IMR-90 (cell line): Measurements from ENCODE around the gene WSB2. TPM values are rescaled to one million over a fixed set of nuclear protein-coding genes. Genes with fewer than 3 reads are reported as not detected.
A peak's percentile ranks its signal among the peaks of the same experiment; 100 is the strongest.

Source experiments
- ATAC-seq: fragments of 200-7000 bp; cut with Tn5 transposase; 2 replicates; pipeline ENCODE4 v1.9.1; 2020; ENCODE audit warnings: low read depth, mild to moderate bottlenecking, moderate library complexity
- BruUV-seq: library from RNA; stranded (reverse); fragments of 400-500 nt; replicated peaks from 2 replicates; lab custom pipeline; 2021; lab: Mats Ljungman, UMichigan
- CTCF ChIA-PET: fragments of 300-600 bp; formaldehyde crosslinking; extraction: SDS; loops from one replicate; lab custom pipeline; 2021; ENCODE audit warnings: antibody characterized with exemption; lab: Yijun Ruan, JAX
- POLR2A ChIA-PET: fragments of 300-600 bp; sonication (Branson Sonifier 250); formaldehyde crosslinking; loops from one replicate; lab custom pipeline; 2022; ENCODE audit warnings: antibody characterized with exemption; ENCODE audit not compliant: unreplicated experiment; lab: Charles Lee
- DNase-seq: peaks from one replicate; pipeline ENCODE4 v3.0.0; 2013
- H2AFZ ChIP-seq: replicated peaks from 2 replicates; pipeline ENCODE3; 2013; ENCODE audit warnings: low read length, mild to moderate bottlenecking; ENCODE audit not compliant: poor library complexity
- H2AK5ac ChIP-seq: 2 replicates; pipeline ENCODE4 v1.6.1; 2013; ENCODE audit warnings: low read depth, low read length, inconsistent platforms
- H2AK9ac ChIP-seq: replicated peaks from 2 replicates; pipeline ENCODE3; 2013; ENCODE audit warnings: mild to moderate bottlenecking, low read depth, low read length, moderate library complexity; ENCODE audit not compliant: poor library complexity
- H2BK120ac ChIP-seq: 2 replicates; pipeline ENCODE4 v1.6.1; 2013; ENCODE audit warnings: low read depth, low read length, inconsistent platforms
- H2BK15ac ChIP-seq: 3 replicates; pipeline ENCODE4 v1.6.1; 2013; ENCODE audit warnings: low read depth, low read length, inconsistent platforms
- H2BK20ac ChIP-seq: 2 replicates; pipeline ENCODE4 v1.6.1; 2013; ENCODE audit warnings: low read depth, mild to moderate bottlenecking, inconsistent platforms, low read length, moderate library complexity
- H2BK5ac ChIP-seq: 2 replicates; pipeline ENCODE4 v1.6.1; 2013; ENCODE audit warnings: mild to moderate bottlenecking, low read depth, low read length, inconsistent platforms; ENCODE audit not compliant: poor library complexity, severe bottlenecking
- H3K14ac ChIP-seq: replicated peaks from 2 replicates; pipeline ENCODE4 v1.6.1; 2013; ENCODE audit warnings: low read depth, low read length, inconsistent platforms
- H3K18ac ChIP-seq: 2 replicates; pipeline ENCODE4 v1.6.1; 2013; ENCODE audit warnings: low read depth, low read length, control low read depth
- H3K23ac ChIP-seq: 2 replicates; pipeline ENCODE4 v1.6.1; 2013; ENCODE audit warnings: low read depth, low read length, inconsistent platforms
- H3K27ac ChIP-seq: 2 replicates; pipeline ENCODE4 v1.5.1; 2013; ENCODE audit warnings: mild to moderate bottlenecking, control low read depth, low read length; ENCODE audit not compliant: insufficient read depth
- H3K27me3 ChIP-seq: 2 replicates; pipeline ENCODE4 v1.6.1; 2013; ENCODE audit warnings: low read length; ENCODE audit not compliant: control insufficient read depth, insufficient read depth
- H3K36me3 ChIP-seq: 2 replicates; pipeline ENCODE4 v1.6.1; 2013; ENCODE audit warnings: low read length, mixed read lengths; ENCODE audit not compliant: control insufficient read depth, insufficient read depth
- H3K4ac ChIP-seq: 2 replicates; pipeline ENCODE4 v1.6.1; 2013; ENCODE audit warnings: low read depth, low read length, inconsistent platforms
- H3K4me1 ChIP-seq: 2 replicates; pipeline ENCODE4 v1.6.1; 2013; ENCODE audit warnings: low read length, mixed read lengths; ENCODE audit not compliant: control insufficient read depth, insufficient read depth
- H3K4me2 ChIP-seq: 2 replicates; pipeline ENCODE4 v1.6.1; 2013; ENCODE audit warnings: low read depth, mild to moderate bottlenecking, control low read depth, low read length, moderate library complexity
- H3K4me3 ChIP-seq: 2 replicates; pipeline ENCODE4 v1.5.1; 2013; ENCODE audit warnings: low read depth, mild to moderate bottlenecking, control low read depth, low read length, moderate library complexity; ENCODE audit not compliant: insufficient read depth
- H3K56ac ChIP-seq: 2 replicates; pipeline ENCODE4 v1.6.1; 2013; ENCODE audit warnings: low read length, inconsistent platforms; ENCODE audit not compliant: insufficient read depth; ENCODE audit errors: extremely low read depth
- H3K79me1 ChIP-seq, 2 experiments: 2 replicates each; pipeline ENCODE4 v1.6.1; 2013; ENCODE audit warnings: low read length in 2 of 2, inconsistent platforms in 1 of 2, low read depth in 1 of 2
- H3K9ac ChIP-seq: 2 replicates; pipeline ENCODE4 v1.6.1; 2013; ENCODE audit warnings: low read depth, low read length, control low read depth
- H3K9me1 ChIP-seq: 2 replicates; pipeline ENCODE4 v1.6.1; 2013; ENCODE audit warnings: low read length, inconsistent platforms; ENCODE audit not compliant: insufficient read depth
- H3K9me3 ChIP-seq: 2 replicates; pipeline ENCODE4 v1.6.1; 2013; ENCODE audit warnings: low read length; ENCODE audit not compliant: control insufficient read depth, insufficient read depth
- H4K20me1 ChIP-seq: 2 replicates; pipeline ENCODE4 v1.6.1; 2013; ENCODE audit warnings: low read length, inconsistent platforms; ENCODE audit not compliant: insufficient read depth
- H4K5ac ChIP-seq: 2 replicates; pipeline ENCODE4 v1.6.1; 2013; ENCODE audit warnings: mild to moderate bottlenecking, low read depth, low read length, control low read depth
- H4K8ac ChIP-seq, 2 experiments: 2 replicates each; pipeline ENCODE4 v1.6.1; 2013; ENCODE audit warnings: low read depth in 2 of 2, low read length in 2 of 2, control low read depth in 1 of 2, inconsistent platforms in 1 of 2
- H4K91ac ChIP-seq: 2 replicates; pipeline ENCODE4 v1.6.1; 2013; ENCODE audit warnings: low read depth, low read length, inconsistent platforms; ENCODE audit not compliant: insufficient read depth
- CEBPB ChIP-seq: IDR thresholded peaks from 2 replicates; pipeline ENCODE4 v1.6.1; 2012; ENCODE audit warnings: low read depth, low read length, improper control_type of control experiment
- CHD1 ChIP-seq: IDR thresholded peaks from 2 replicates; pipeline ENCODE4 v1.6.1; 2012; ENCODE audit warnings: low read depth, low read length, improper control_type of control experiment
- ELK1 ChIP-seq: fragments of 150-350 bp; IDR thresholded peaks from 2 replicates; pipeline ENCODE4 v1.6.1; 2016; ENCODE audit warnings: low read depth, mild to moderate bottlenecking, low read length, moderate library complexity, borderline replicate concordance
- POLR2A ChIP-seq: IDR thresholded peaks from 2 replicates; pipeline ENCODE4 v1.6.1; 2012; ENCODE audit warnings: mild to moderate bottlenecking, low read depth, low read length
- RAD21 ChIP-seq: IDR thresholded peaks from 2 replicates; pipeline ENCODE4 v1.6.1; 2012; ENCODE audit warnings: low read length, improper control_type of control experiment
- RFX5 ChIP-seq: IDR thresholded peaks from 2 replicates; pipeline ENCODE4 v1.8.0; 2012; ENCODE audit warnings: low read depth, mild to moderate bottlenecking, low read length, moderate library complexity
- WGBS, 2 experiments: methylation state at CpG; one replicate each; pipeline versions ENCODE4 v1.1.5 to v1.1.7; 2013; ENCODE audit warnings: missing lambda C conversion rate in 2 of 2; ENCODE audit not compliant: insufficient read length in 1 of 2; ENCODE audit errors: extremely low coverage in 2 of 2; 5-methylcytosine and 5-hydroxymethylcytosine counted together
- dilution Hi-C: fragments of 300-500 bp; cut with HindIII; formaldehyde crosslinking; loops from one replicate; pipeline ENCODE4 v1.14.3; 2018; ENCODE audit warnings: low sequenced_read_pairs; ENCODE audit not compliant: unreplicated experiment
- in situ Hi-C: fragments of 300-500 bp; cut with MboI; formaldehyde crosslinking; loops from 3 replicates; pipeline ENCODE4 v1.14.3; 2019; ENCODE audit warnings: low sequenced_read_pairs, inconsistent platforms, mixed read lengths
- intact Hi-C: fragments of 100-400 bp; cut with micrococcal nuclease; formaldehyde crosslinking; loops from 2 replicates; pipeline ENCODE4 v1.10.0; 2022
- polyA plus RNA-seq, 3 experiments: library from polyadenylated mRNA; depleted of rRNA; stranded (reverse); fragments of >200 nt; gene quantifications; 2 replicates each; pipeline ENCODE4 v1.2.3, GENCODE V29; 2012; ENCODE audit warnings: low replicate concordance in 1 of 3
- total RNA-seq: library from RNA; depleted of rRNA; stranded (reverse); fragments of >200 nt; gene quantifications from 2 replicates; pipeline ENCODE4 v1.2.3, GENCODE V29; 2012

The WSB2 gene
- total and polyA plus RNA-seq, 2 of the 4 experiments (the other 2 are of a cell fraction) = 92.8 to 180 TPM

DNA sequence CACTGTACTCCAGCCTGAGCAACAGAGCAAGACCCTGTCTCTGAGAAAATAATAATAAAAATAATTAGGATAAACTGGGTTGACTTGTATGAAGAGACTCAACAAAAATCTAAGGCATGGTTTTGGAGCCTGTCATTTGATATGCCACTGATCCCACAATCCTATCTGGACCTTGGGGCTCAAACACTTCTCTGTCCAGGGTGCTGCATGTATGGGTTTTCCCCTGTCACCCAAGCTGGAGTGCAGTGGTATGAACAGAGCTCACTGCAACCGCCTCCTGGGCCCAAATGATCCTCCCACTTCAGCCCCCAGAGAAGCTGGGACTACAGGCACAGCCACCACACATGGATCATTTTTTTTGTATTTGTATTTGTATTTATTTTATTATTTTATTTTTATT, 48.1 kb upstream of the WSB2 start:
- no peaks in the 10 kb centered on the region for H3K9me3 ChIP-seq
- H2AK5ac ChIP-seq = no peak overlapping the region
- H4K5ac ChIP-seq = no peak overlapping the region
- ChIA-PET POLR2A (no interaction called here), CTCF (no interaction called here)
- no peak overlapping the region for H3K18ac ChIP-seq
- dilution Hi-C loops (no loop called here), in situ Hi-C loops (no loop called here), intact Hi-C loops (no loop called here)
- no peak overlapping the region for H2BK15ac ChIP-seq
- no CpG with 5 or more reads among the region's 1 CpG for WGBS, 2 experiments
- no peaks in the 10 kb centered on the region for H4K20me1 ChIP-seq
- no peak overlapping the region for H3K56ac ChIP-seq
- H2AK9ac ChIP-seq = no peak overlapping the region
- H3K9ac ChIP-seq = no peak overlapping the region
- no peaks in the 10 kb centered on the region for H3K4me1 ChIP-seq
- H3K79me1 ChIP-seq = no peaks in the 10 kb centered on the region
- H3K4me3 ChIP-seq = no peak overlapping the region
- no peak overlapping the region for H2BK120ac ChIP-seq
- no peak overlapping the region for H3K23ac ChIP-seq
- no peak overlapping the region for H2AFZ ChIP-seq
- no peak overlapping the region for H2BK20ac ChIP-seq
- no peak overlapping the region for H3K4ac ChIP-seq
- BruUV-seq = no TSS peak
- H3K36me3 ChIP-seq = no peaks in the 10 kb centered on the region
- H3K27ac ChIP-seq = no peak overlapping the region
- peak; percentile 25; the same call in 1 of the 2 replicates for ATAC-seq
- no peak overlapping the region for H3K14ac ChIP-seq
- H4K8ac ChIP-seq = no peak overlapping the region
- peak; percentile 5 for DNase-seq
- TF ChIP-seq RAD21 (no peak), POLR2A (no peak), CEBPB (no peak), CHD1 (no peak), ELK1 (no peak), RFX5 (no peak)
- no peak overlapping the region for H3K4me2 ChIP-seq
- no peak overlapping the region for H4K91ac ChIP-seq
- no peaks in the 10 kb centered on the region for H3K27me3 ChIP-seq
- no peak overlapping the region for H2BK5ac ChIP-seq
- no peaks in the 10 kb centered on the region for H3K9me1 ChIP-seq
